Amniotic stem cell (primary cell): ENCODE measurements around the gene LZIC.

ENCODE experiments used
- DNase-seq: peaks from one replicate; lab custom pipeline; 2025; lab: John Stamatoyannopoulos, UW

Gene LZIC

GRCh38 chr1:9910423-9911178 is 32.6 kb downstream of the LZIC start:
- peak; percentile 98 for DNase-seq

GRCh38 chr1:9910076-9910422 is 33.1 kb downstream of the LZIC start, which contains the start of gene CTNNBIP1:
TSS of gene CTNNBIP1 (minus strand) at chr1:9910269. CDS start at chr1:9872064, 38,205 bp downstream.
- DNase-seq: no peak

GRCh38 chr1:9909234-9910046 is 33.8 kb downstream of the LZIC start:
- DNase-seq: no peak

- no peak for DNase-seq
Observed at GRCh38 chr1:9908871-9909233, 34.3 kb downstream of the LZIC start.

- DNase-seq: no peak
Observed at GRCh38 chr1:9907441-9907840, 35.8 kb downstream of the LZIC start.

GRCh38 chr1:9906466-9906865 is 36.7 kb downstream of the LZIC start:
- DNase-seq: no peak

GRCh38 chr1:9905010-9905409 is 38.2 kb downstream of the LZIC start:
- no peak for DNase-seq

GRCh38 chr1:9904596-9904995 is 38.6 kb downstream of the LZIC start:
- no peak for DNase-seq

GRCh38 chr1:9903801-9904527 is 39.2 kb downstream of the LZIC start:
- DNase-seq: no peak

- DNase-seq: no peak
Observed at GRCh38 chr1:9902060-9902452, 41.1 kb downstream of the LZIC start.

- DNase-seq: no peak
Observed at GRCh38 chr1:9901148-9902059, 41.8 kb downstream of the LZIC start.

- no peak for DNase-seq
Observed at GRCh38 chr1:9900142-9901043, 42.8 kb downstream of the LZIC start.

GRCh38 chr1:9894115-9894514 is 49.1 kb downstream of the LZIC start:
- DNase-seq: no peak

GRCh38 chr1:9892563-9893528 is 50.3 kb downstream of the LZIC start:
- DNase-seq: no peak

- DNase-seq: no peak
Observed at GRCh38 chr1:9891207-9891606, 52.0 kb downstream of the LZIC start.

GRCh38 chr1:9890224-9890731 is 52.9 kb downstream of the LZIC start:
- DNase-seq: peak; percentile 82

GRCh38 chr1:9889411-9889810 is 53.8 kb downstream of the LZIC start:
- no peak for DNase-seq

GRCh38 chr1:9888886-9889285 is 54.3 kb downstream of the LZIC start:
- no peak for DNase-seq

GRCh38 chr1:9887070-9887469 is 56.1 kb downstream of the LZIC start:
- no peak for DNase-seq
